ENCODE data around the gene ETV6.

DNA sequence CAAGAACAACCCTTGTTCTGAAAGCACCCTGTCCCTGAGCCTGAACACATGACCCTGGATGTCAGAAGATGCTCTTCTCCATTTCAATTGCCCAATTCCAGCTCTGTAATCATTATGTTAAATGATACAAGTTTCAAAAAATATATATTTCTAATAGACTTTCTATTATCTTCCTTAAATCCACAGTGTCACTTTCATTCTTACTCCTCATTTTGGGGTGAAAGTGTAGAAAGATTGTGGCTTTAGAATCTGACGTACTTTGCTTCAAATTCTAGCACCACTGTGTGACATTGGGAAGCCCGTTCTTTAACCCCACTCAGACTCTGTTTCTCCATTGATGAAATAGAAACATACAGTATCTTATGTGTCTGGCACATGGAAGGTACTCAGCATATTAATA, 83.2 kb downstream of the ETV6 start:
- no peak for TF ChIP-seq POLR2A (IDR thresholded peaks at IDR 0.05; ENCODE audit: low read depth, low read length)
- no peak for TF ChIP-seq POLR2AphosphoS5 (IDR thresholded peaks at IDR 0.05; ENCODE audit: low read depth, low read length)

All from GM12892 (cell line).